Stimulated activated CD8-positive, alpha-beta memory T cell treated with anti-CD3 and anti-CD28 coated beads, Interleukin-7, amount 100 ng/mL, for 4 hours (primary cell): ENCODE results near the gene CHST15.

ENCODE experiments used
- DNase-seq, 2 donors: peaks; one replicate each; pipeline ENCODE4 v3.0.0-alpha.2; 2020; ENCODE audit warnings: low read depth in 2 of 2

CHST15 gene

DNA sequence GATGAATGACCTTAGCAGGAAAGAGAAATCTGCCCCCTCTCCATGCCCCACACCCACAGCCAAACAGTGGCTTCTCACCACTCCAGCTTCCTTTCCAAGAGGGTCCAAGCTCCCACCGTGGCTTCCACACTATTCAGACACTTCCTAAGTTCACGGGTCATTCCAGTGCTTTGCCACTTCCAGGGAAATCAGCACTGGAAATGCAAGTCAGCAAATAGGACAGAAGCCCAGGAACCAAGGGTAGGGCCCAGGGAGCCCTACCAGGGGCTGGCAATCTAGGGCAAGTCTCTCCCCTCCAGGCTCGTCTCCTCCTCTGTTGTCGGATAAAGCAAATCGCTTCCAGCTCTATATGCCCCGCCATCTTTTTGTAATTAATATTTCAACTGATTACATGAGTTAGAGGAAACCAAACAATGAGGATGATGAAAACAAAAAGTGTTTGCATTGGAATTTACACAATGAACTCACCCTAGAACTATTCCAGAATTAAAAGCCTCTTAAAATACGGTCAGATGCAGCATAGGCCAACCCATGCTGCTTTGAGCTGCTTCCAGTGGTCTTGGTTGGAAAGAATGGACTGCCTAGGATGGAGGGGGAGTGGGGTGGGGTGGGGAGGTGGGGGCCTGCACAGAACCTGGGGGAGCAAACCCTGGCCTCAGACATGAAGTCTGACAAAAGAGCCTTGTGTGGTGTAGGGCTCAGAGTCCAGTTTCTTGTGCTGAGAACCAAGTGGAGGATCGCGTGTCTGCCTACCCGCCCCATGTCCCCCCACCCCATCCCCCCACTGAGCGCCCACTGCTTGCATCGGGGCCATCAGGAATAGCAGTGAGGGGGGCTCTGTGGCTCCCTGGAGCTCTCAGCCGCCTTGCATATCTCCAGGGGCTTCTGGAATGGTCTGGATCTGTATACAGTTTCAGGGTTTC is 127.2 kb downstream of the CHST15 start:
- no peak for DNase-seq

DNA sequence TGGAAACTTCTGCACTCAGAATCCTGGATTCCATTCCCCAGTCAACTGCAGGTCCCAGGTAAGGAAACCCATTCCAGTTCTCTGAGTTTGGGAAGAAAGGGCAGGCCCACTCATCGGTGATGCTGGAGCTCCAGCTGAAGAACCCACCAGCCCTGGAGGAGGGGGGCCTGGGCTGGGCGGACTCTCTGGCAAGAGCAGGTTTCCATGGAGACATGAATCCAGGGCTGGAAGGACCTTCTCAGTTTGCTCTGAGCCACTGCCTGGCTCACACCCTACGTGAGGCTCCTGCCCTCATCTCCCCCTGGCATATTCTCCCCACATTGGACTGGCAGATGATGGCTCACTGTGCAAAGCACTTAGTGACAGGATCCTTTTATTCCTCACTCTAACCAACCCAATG is 128.4 kb downstream of the CHST15 start:
- DNase-seq = no peak

DNA sequence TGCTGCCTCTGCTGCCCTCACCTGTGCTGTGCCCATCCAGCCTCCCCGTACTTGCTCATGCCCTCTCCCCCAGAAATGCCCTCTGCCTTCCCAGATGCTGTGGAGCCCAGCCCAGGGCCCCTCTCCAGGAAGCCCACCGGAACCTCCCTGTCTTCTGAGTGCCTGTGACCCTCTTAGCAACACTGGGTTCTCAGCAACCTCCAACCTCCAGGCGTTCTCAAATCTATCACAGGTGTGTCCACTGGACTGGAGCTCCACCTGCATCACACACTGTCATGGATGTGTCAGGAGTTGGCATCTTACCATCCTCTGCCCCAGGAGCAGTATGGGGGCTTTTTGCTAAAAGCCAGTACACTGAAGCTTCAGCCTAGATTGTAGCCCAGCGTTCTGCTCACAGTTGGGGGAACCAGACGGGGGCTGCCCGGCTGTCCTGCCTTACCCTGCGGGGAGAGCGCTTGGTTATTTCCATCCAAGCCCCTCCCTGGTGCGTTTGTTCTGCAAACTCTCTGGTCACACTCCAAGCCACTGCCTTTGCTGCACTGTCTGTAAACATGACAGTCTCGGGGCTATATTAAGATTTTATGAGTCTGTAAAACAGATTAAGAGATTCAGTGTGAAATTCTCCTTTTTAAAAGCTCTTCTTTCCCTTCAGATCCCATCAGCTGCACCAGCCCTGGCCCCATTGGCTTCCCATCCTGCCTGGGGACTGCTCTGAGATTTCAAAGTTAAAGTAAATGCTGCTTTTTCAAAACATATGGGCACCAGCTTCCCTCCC is 130.5 kb downstream of the CHST15 start:
- DNase-seq = no peak

DNA sequence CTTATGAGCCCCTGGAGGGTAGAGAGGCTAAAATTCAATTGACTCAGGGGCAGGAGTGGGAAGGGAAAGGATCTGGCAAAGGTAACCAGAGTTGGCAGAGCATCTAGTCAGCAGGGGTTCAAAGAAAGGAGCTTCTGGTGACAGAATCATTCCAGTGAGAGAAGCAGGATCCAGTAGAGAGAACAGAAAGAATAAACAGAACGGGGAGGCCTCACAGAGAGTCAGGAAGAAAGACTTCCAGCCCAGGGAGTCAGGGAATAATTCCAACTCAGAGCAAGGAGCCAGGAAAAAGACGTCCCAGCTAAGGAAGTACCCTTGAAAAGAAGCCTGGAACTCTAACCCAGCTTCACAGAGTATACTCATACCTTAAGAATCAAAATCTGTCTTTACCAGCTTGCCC is 135.2 kb downstream of the CHST15 start:
- no peak for DNase-seq
